ENCODE measurements around the gene PLEKHM3. TPM values are rescaled to one million over a fixed set of nuclear protein-coding genes. Genes with fewer than 3 reads are reported as not detected.
A peak's percentile ranks its signal among the peaks of the same experiment; 100 is the strongest.

The PLEKHM3 gene
- total and polyA plus RNA-seq, 2 of the 13 experiments (the other 11 are each of a cell fraction or from before 2014, with no cell fraction given) = 4.5 to 4.7 TPM

DNA sequence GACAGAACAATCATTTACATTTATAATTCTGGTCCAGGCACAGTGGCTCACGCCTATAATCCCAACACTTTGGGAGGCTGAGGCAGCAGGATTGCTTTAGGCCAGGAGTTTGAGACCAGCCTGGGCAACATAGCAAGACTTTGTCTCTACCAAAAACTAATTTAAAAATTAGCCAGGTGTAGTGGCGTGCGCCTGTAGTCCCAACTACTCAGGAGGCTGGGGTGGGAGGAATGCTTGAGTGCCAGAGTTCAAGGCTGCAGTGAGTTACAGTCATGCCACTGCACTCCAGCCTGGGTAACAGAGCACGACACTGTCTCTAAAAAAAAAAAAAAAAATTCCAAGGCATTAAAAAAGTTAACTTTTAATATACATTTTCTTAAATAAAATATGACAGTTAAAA lies 88.1 kb downstream of the PLEKHM3 start (continued):
- TF ChIP-seq ETV5 (CRISPR knock-in tag; IDR thresholded peaks at IDR 0.05; ENCODE audit: borderline replicate concordance) (peak; percentile 26; the same call in 1 of the 2 replicates), KDM5B (CRISPR knock-in tag; IDR thresholded peaks at IDR 0.05; ENCODE audit: borderline replicate concordance) (no peak), ZNF672 (CRISPR knock-in tag; IDR thresholded peaks at IDR 0.05) (no peak), ZFP1 (CRISPR knock-in tag; IDR thresholded peaks at IDR 0.05) (no peak), BRD4 (CRISPR knock-in tag; IDR thresholded peaks at IDR 0.05) (0 out of 2 replicates have a peak, but pooled peaks have one; percentile 30), ZNF296 (CRISPR knock-in tag; conservative IDR thresholded peaks at IDR 0.05) (no peak), MAF1 (CRISPR knock-in tag; IDR thresholded peaks at IDR 0.05; ENCODE audit: borderline replicate concordance) (no peak), BORCS8-MEF2B (CRISPR knock-in tag; IDR thresholded peaks at IDR 0.05) (no peak), ELF1 (CRISPR knock-in tag; IDR thresholded peaks at IDR 0.05) (no peak), HMGA1 (CRISPR knock-in tag; conservative IDR thresholded peaks at IDR 0.05) (no peak), RFXAP (CRISPR knock-in tag; IDR thresholded peaks at IDR 0.05; ENCODE audit: borderline replicate concordance) (no peak), IRF2 (CRISPR knock-in tag; IDR thresholded peaks at IDR 0.05) (peak; percentile 54; the same call in 1 of the 2 replicates), ZNF264 (CRISPR knock-in tag; IDR thresholded peaks at IDR 0.05) (no peak), SMAD9 (CRISPR knock-in tag; IDR thresholded peaks at IDR 0.05) (no peak), ZNF644 (CRISPR knock-in tag; IDR thresholded peaks at IDR 0.05; ENCODE audit: low read depth) (no peak), HOXA3 (CRISPR knock-in tag; IDR thresholded peaks at IDR 0.05) (peak; percentile 65; the same call in 1 of the 2 replicates), ZNF333 (CRISPR knock-in tag; IDR thresholded peaks at IDR 0.05; ENCODE audit: borderline replicate concordance) (no peak), ASH2L (IDR thresholded peaks at IDR 0.05; ENCODE audit: insufficient read length, low read depth, low read length) (peak; percentile 50), ZMYM4 (CRISPR knock-in tag; IDR thresholded peaks at IDR 0.05) (peak; percentile 56), RARA (CRISPR knock-in tag; IDR thresholded peaks at IDR 0.05) (peak; percentile 66), PTBP1 (IDR thresholded peaks at IDR 0.05; ENCODE audit: low read depth, low read length, poor library complexity, severe bottlenecking) (no peak), ZFY (CRISPR knock-in tag; IDR thresholded peaks at IDR 0.05) (no peak)
- TF ChIP-seq, protein P1, sequence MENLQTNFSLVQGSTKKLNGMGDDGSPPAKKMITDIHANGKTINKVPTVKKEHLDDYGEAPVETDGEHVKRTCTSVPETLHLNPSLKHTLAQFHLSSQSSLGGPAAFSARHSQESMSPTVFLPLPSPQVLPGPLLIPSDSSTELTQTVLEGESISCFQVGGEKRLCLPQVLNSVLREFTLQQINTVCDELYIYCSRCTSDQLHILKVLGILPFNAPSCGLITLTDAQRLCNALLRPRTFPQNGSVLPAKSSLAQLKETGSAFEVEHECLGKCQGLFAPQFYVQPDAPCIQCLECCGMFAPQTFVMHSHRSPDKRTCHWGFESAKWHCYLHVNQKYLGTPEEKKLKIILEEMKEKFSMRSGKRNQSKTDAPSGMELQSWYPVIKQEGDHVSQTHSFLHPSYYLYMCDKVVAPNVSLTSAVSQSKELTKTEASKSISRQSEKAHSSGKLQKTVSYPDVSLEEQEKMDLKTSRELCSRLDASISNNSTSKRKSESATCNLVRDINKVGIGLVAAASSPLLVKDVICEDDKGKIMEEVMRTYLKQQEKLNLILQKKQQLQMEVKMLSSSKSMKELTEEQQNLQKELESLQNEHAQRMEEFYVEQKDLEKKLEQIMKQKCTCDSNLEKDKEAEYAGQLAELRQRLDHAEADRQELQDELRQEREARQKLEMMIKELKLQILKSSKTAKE (CRISPR knock-in tag; IDR thresholded peaks at IDR 0.05; ENCODE audit: borderline replicate concordance) = no peak
- TF ChIP-seq, protein P2, sequence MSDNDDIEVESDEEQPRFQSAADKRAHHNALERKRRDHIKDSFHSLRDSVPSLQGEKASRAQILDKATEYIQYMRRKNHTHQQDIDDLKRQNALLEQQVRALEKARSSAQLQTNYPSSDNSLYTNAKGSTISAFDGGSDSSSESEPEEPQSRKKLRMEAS (IDR thresholded peaks at IDR 0.05) = 0 out of 2 replicates have a peak, but pooled peaks have one; percentile 17
- TF ChIP-seq, protein P3, sequence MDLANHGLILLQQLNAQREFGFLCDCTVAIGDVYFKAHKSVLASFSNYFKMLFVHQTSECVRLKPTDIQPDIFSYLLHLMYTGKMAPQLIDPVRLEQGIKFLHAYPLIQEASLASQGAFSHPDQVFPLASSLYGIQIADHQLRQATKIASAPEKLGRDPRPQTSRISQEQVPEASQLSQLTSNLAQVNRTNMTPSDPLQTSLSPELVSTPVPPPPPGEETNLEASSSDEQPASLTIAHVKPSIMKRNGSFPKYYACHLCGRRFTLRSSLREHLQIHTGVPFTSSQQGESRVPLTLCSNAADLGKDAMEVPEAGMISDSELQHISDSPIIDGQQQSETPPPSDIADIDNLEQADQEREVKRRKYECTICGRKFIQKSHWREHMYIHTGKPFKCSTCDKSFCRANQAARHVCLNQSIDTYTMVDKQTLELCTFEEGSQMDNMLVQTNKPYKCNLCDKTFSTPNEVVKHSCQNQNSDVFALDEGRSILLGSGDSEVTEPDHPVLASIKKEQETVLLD (CRISPR knock-in tag; IDR thresholded peaks at IDR 0.05; ENCODE audit: low read depth) = no peak
- TF ChIP-seq, protein P4, sequence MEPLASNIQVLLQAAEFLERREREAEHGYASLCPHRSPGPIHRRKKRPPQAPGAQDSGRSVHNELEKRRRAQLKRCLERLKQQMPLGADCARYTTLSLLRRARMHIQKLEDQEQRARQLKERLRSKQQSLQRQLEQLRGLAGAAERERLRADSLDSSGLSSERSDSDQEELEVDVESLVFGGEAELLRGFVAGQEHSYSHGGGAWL (CRISPR knock-in tag; IDR thresholded peaks at IDR 0.05) = no peak
- TF ChIP-seq, protein P5, sequence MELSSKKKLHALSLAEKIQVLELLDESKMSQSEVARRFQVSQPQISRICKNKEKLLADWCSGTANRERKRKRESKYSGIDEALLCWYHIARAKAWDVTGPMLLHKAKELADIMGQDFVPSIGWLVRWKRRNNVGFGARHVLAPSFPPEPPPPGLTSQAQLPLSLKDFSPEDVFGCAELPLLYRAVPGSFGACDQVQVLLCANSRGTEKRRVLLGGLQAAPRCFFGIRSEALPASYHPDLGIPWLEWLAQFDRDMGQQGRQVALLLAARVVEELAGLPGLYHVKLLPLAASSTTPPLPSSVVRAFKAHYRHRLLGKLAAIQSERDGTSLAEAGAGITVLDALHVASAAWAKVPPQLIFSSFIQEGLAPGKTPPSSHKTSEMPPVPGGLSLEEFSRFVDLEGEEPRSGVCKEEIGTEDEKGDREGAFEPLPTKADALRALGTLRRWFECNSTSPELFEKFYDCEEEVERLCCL (CRISPR knock-in tag; IDR thresholded peaks at IDR 0.05; ENCODE audit: borderline replicate concordance) = no peak

Data from HepG2 (cell line).